CD4-positive, alpha-beta T cell treated with Interleukin-6 at 100 ng/mL for 8 hours (primary cell): ENCODE measurements around the gene BMPR1B.
"Not testable (repeated sequence)": the region's sequence is repeated elsewhere in the genome, so short reads cannot be mapped to it uniquely, and the experiment has no call there.

Experiments used
- DNase-seq: peaks from one replicate; pipeline ENCODE4 v3.0.0-alpha.2; 2020; ENCODE audit warnings: mixed read lengths, low spot score

Gene BMPR1B

DNA sequence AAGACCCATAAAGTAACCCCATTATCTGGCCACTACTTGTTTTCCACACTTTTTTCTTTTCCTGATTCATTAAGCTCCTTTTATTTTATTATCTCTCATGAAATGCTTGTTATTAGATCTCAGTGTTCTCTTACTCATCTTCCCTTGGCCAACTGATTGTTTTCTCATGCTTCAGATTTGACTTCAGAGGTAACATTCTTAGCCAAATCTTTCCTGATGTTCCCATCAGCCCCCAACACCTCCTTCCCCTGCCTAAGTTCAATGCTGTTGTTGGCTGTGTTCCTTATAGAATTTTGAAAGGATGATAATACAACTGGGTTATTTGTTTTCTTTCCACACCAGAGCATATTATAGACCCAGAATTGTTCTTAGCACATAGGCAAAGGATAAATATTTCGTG lies 75.6 kb downstream of the BMPR1B start:
- DNase-seq: no peak

DNA sequence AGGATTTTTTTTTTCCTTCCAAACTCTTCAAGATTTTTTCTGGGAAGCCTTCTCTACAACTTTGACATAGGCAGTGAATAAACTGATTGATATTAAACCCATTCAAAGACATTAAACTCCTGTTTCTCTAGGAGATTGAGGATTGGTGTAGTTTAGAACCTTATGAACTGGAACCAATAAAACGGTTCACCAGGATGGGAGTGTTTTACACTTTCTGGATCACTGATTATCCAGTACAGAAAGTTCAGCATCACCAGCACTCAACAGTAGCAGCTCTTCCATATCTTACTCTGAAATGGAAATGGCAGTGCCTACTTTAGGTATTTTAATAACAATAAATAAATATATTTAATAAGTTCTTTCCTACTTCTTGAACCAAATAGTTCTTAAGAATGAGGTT lies 76.7 kb downstream of the BMPR1B start:
- DNase-seq: no peak

DNA sequence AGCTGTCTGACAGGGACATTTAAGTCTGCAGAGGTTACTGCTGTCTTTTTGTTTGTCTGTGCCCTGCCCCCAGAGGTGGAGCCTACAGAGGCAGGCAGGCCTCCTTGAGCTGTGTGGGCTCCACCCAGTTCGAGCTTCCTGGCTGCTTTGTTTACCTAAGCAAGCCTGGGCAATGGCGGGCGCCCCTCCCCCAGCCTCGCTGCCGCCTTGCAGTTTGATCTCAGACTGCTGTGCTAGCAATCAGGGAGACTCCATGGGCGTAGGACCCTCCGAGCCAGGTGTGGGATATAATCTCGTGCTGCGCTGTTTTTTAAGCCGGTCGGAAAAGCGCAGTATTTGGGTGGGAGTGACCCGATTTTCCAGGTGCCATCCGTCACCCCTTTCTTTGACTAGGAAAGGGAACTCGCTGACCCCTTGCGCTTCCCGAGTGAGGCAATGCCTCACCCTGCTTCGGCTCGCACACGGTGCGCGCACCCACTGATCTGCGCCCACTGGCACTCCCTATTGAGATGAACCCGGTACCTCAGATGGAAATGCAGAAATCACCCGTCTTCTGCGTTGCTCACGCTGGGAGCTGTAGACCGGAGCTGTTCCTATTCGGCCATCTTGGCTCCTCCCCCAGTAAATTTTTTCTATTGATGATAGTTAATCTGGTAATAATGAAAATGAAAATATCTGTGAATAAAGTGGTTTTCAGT lies 83.6 kb downstream of the BMPR1B start:
- not testable (repeated sequence) for DNase-seq

DNA sequence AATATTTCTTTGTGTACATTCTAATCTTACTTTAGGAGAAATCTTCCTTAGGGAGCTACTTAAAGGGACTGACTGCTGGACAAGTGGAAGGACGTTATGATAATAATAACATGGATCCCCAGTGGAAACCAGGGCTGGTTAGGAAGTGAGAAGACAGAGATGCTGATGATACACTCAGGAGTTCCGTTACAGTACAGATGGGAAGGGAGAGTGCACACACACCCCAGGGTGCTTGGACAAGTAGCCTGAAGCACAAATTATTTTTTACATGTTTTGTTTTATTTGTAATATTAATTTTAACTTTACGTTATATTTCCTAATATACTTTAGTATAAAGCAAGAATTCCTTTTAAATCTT lies 84.1 kb downstream of the BMPR1B start:
- no peak for DNase-seq

DNA sequence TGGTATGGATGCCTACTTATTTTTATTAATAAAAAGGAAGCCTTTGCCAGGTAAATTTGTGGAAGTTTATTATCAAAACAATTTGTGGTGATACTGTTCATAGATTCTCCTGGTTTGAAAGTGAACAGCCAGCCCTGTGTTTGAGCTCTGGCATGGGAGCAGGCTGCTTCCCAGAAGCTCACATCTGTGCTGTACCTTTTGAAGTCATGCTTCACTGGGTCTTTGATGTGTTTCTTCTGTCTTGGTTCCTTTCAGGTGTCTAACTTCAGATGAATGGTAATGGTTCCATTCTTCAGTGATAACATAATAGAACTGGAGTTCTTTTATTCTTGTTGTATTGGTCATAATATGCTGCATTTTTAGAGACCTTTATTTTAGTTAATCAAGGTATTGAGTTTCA lies 85.5 kb downstream of the BMPR1B start:
- DNase-seq: no peak

DNA sequence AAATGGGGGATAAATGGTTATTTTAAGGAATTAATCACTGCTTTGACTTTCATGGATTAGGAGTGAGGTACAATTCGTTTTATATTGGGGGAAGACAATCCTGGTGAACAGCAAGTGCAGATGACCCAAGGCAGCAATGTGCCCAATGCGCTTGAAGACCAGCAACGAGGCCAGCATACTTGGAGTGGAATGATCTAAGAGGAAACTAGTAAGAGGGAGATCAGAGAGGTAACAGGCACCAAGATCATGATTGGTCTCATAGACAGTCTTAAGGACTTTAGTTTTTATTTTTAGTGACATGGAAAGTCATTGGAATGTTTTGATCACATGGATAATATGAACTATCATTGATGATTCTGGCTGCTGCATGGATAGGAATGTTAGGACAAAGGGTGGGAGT lies 90.6 kb downstream of the BMPR1B start:
- DNase-seq: no peak

DNA sequence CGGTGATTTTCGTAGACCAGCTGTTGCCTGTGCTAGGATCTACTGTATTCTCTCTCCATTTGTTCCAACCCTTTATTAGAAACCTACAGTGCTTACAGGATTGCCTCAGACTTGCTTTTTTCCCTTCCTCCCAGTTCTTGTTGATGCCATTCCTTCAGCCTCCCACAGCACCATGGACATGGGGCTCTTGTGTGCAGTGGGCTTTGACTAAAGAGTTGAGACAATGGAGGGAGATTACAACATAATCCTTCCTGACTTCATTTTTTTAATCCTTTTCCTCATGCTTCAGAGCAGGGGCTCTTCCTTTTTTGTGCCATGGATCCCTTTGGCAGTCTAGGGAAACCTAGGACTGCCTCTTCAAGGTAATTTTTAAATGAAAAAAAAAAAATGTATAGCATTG lies 92.1 kb downstream of the BMPR1B start:
- no peak for DNase-seq

DNA sequence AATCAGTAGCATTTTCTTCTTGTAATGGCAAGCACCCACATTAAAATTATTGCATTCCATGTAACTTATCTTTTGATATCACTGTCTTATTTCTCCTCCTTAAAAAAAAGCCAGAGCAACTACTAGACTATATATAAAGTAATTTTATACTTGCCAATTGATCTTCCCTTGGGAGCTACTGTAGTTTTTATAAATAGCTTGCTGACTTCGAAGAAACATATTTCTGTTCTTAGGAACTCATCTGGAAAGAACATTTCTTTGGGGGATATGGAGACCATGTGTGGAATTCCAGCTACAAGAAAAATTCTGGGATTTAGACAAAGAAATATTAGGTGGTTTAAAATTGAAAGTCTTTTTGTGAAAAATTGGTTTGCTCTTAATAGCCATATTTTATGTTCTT lies 94.9 kb downstream of the BMPR1B start:
- DNase-seq: no peak

DNA sequence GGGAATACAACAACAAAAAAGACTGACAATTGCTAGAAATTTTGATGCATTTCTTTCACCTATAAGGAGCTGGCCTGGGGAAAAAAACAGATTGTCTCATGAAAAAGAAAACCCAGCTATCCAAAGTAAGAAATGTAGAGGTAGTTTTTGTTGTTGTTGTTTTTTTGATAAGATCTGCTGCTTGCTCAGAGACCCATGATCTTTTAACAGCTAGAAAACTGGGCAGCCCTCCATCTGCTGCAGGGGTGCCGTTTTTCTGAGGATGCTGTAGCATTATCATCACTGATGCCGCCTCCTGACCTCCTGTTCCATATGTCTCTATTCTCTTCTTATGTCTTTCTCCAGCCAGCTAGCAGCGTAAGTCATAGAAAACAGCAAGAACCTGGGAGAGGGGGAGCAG lies 98.3 kb downstream of the BMPR1B start:
- no peak for DNase-seq

DNA sequence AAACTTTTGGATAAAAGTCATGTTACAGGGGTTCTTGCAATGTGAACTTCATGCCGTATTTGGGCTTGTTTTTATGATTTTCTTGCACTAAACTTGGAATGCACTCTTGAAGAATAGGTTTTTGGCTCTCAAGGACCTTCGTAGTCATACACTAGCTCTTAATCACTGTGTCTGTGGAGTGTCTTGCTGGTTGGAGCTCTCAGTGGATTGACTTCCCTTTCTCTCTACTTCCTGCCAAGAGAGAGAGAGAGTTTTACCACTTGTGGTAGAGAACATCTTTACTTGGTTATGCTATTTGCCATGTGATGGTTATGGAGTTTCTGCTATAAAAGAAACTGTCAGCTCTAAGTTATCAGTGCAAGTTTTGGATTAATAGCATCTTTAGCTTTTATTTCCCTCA lies 112.4 kb downstream of the BMPR1B start:
- DNase-seq: no peak

DNA sequence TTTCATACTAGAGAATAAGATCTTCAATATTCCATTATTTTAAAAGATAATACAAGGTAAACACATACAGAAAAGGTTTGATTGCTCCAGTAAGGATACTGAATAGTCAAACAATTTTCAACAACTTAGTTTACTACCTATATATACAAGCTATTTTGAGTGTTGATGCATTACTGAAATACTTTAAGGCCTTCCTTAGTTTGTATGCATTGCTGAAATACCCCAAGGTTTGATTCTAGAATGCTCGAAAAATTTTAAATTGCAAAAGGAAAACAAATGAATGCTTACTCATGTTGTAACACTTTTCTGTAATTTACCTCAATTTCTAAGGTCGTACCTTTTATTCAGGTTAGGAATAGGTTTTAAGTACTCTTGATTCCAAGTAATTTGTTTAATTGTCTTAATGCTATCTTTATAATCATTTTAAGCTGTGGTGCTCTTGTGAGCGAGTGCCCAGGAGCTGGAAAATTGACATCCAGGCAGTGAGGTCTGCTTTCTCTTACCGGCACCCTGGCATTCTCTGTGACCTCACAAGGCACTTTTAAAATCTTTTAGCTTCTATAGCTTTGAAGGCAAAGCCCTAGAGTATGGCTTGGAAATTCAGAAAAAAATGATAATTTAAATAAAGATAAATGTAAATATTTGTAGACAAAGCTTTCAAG lies 114.0 kb downstream of the BMPR1B start:
- DNase-seq: no peak

DNA sequence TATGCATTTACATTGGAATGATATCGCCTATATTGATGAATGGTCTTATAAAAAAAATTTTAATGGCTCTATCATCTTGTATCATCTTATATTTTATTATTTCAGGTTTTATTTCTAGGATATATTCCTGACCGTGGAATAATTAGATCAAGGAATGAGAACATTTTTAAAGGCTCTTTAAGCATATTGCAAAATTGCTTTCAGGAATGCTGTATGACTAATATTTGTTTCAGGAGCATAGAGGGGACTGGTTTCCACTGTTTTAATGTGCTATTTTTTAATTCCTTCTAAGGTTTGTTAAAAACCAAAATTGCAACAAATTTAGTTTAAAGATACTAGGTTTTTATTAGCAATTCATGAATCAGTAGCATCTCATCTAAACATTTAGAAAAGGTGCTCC lies 120.2 kb downstream of the BMPR1B start:
- no peak for DNase-seq

DNA sequence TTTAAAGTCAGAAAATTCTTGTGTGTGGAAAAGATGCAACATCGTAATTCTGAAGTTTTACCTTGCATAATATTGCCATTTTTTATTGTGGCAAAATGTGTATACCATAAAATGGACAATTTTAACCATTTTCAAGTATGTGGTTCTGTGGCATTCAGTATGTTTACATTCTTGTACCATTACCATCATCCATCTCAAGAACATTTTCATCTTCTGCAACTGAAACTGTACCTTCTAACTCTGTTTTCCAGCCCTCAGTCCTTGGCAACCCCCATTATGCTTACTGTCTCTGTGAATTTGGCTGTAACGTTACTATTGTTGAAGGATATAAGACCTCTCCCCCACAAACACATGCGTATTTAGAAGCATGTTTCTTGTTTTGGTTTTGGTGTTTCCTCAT lies 123.2 kb downstream of the BMPR1B start:
- DNase-seq: no peak

DNA sequence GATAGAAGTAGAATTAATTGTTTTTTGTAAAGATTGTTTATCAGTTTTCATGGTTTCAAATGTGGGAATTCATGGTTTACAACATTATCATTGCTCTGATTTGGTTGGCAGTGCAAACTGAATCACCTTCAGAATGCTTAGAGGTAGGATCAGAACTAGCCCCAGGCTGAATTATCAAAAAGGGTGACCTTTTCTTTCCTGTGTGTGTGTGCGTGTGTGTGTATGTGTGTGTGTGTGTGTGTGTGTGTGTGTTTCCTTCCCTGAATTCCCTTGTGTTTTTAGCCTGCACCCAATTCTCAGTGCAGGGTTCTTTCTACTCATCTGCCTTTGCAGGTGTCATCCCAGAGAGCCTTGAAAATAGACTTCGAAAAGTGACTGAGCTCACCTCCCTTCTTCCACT lies 125.0 kb downstream of the BMPR1B start:
- DNase-seq: no peak

DNA sequence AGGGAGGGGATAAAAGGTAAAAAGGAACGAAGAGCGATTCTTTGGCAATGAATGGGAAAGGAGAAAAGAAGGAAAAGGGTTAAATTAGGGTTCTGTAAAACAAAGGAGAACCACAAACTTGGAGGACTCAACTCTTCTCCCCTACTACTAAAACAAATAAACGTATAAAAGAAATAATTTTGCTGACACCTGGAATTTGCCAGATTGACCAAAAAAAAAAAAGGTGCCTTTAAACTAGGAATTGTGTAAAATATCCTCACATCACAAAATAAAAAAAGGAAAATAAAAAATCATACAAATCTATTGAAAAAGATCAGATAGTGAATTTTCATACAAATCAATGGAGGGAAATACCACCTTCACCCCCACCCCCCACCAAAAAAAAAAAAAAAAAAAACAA lies 129.3 kb downstream of the BMPR1B start:
- DNase-seq: no peak

DNA sequence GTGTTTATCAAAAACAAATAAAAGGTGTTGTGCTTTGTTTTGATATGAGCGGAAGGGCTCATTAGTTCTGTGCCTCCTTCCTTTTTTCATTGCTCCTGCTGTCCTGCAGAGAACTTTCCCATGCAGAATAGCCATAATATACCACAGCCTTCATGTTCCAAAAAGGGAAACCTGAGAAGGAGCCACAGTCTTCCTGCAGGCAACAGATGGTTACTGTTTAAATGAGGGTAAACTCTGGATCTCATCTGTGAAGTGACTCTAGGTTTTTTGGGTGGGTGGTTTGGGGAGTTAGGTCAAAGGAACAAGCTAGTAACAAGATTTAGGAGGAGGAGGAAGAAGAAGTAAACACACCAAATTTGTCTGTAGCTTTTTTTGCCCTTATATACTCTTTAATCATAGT lies 131.8 kb downstream of the BMPR1B start:
- DNase-seq: no peak

DNA sequence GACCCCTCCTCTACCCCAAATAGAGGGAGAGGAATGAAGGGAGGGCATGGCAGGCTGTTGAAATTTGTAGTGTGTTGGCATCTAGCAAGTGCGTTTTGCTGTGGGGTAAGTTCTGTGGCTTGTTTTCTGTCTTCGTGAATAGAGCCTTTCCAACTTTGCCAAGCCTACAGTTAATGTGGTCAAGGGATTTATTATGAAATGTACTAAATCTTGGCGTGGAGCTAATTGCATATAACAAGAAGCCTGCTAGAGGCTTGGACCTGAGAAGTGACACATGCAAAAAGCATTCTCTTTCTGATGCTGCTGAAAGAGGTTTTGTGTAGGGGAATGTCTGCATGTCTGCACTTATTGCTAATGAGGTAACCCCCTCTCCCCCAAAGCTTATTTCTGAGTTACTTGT lies 132.2 kb downstream of the BMPR1B start:
- no peak for DNase-seq

DNA sequence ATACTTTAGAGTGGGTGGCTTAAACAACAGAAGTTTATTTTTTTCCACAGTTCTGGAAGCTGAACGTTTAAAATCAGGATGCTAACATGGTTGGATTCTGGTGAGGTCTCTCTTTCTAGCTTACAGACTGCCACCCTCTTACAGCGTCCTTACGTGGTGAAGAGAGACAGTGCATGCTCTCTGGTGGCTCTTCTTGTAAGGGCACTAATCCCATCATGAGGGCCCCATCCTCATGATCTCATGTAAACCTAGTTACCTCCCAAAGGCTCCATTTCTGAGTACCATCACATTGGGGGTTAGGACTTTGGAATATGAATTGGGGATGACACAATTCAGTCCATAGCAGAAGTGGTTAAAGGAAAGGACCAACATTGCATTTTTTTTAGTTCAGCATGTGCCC lies 132.8 kb downstream of the BMPR1B start:
- no peak for DNase-seq

DNA sequence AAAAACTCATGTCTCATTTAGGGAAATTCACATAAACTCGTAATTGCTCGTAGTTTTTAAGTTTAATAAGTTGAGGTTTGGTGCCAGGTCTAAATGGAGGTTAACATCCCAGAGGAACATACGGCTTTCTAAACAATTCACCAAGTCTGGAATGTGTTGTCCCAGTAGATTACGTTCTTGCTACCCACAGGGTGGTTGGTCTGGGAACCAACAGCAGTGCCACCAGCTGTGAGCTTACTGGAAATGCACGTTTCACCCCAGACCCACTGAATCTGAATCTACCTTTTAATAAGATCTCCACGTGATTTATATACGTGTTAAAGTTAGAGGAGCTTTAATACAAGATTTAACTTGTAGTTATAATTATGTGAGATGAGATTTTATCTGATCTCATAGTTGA lies 134.3 kb downstream of the BMPR1B start:
- no peak for DNase-seq

DNA sequence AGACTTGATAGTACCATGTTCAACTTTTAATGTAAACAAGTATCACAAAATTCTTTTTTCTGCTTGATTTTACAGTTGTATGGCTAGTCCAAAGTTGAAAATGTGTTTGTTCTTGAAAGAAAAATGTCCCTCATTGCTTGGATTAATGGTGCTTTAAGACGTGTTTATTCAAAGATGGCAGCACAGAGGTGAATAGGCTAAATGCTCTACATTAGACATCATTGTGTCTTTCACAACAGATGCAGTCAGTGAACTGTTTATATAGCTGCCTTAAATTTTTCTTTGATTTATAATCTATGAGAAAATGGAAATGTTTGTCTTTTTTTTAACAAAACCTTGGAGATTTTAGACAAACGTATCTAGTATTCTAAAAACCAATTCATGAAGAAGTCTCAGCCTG lies 137.3 kb downstream of the BMPR1B start:
- no peak for DNase-seq

DNA sequence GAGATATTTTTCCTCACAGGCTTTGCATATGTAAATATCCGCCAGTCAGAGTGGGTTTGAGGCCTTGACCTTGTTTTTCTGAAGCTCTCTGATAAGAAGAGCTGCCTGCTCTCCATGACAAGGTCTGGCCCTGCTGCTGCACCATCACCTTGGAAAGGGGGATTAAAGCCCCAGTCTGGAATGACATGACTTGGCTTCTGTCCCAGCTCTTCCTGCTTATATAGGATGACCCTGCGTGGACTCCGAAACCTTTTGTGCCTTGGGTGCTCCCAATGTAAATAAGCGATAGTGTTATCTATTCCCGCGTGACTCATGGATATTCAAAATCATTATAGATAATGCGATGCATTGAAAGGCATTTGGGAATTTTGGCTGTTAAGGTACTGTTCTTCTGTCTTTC lies 139.3 kb downstream of the BMPR1B start:
- DNase-seq: no peak

DNA sequence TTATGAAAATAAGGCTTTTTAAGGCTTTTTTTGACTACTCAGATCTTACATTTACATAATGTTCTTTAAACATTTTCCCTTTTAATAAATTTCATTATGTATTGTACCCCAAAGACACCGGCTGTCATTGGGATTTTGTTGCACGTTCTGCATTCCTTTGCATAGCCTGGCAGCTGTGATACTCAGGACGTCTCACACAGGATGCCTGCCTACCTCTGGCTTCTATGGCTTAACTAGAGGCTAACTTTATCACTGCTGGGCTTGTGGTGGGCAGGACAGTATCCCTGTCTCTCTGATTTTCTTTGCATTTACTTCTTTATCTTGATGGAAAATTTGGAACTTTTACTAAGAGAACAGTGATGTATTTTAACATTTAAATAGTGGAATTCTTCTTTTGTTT lies 147.8 kb downstream of the BMPR1B start:
- no peak for DNase-seq

DNA sequence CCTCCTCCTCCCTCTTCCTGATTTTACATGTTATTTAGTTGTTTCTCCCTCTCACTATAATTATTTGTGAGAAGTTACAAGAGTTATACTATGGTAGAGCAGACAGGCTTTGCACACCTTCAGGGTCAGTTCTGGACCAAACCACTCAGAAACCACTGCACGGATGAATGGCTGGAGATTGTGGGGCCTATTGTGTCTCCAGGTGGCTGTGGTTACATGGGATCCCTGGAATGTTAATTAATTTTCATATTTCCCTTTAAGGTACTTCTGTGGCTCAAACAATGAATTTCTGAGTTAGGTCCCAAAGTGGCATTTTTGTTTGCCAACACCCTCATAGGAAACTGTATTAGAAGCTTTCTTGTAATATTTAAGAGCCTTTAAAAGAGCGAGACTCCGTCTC lies 151.9 kb downstream of the BMPR1B start:
- no peak for DNase-seq

DNA sequence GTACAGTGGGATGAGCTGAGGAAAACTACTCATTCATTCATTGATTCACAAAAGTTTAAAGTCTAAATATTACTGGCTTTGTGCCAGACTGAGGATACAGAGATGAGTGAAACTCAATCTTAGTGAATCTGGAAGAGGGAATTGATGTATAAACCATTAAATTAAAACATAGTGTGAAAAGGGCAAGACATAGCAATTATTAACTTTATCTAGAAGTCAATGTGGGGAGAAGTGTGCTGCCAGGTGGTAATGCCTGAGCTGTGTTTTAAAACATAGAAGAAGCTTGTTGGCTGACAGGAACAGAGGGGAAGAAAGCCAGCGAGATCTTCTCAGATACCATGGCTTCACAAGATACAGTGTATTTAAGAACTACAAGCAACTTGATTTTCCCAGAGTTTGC lies 153.4 kb downstream of the BMPR1B start:
- DNase-seq: no peak
